GM23248 (cell line): ENCODE measurements around the gene RTRAF.

Experiments used
- EZH2 ChIP-seq: fragments of 200-600 bp; sonication (generic); IDR thresholded peaks from 2 replicates; pipeline ENCODE4 v1.6.1; 2018; ENCODE audit warnings: antibody characterized with exemption, mild to moderate bottlenecking; ENCODE audit not compliant: insufficient read depth, poor library complexity, severe bottlenecking
- EZH2phosphoT487 ChIP-seq: fragments of 200-600 bp; sonication (generic); IDR thresholded peaks from 2 replicates; pipeline ENCODE4 v1.6.1; 2018; ENCODE audit warnings: antibody characterized with exemption, moderate library complexity, mild to moderate bottlenecking, low read depth; ENCODE audit not compliant: insufficient read depth

GRCh38 chr14:52020161-52020714, 30.9 kb downstream of the RTRAF start:
- TF ChIP-seq EZH2phosphoT487 (no peak), EZH2 (no peak)
